GM12878 (cell line): ENCODE measurements around the gene PEF1. TPM values are rescaled to one million over a fixed set of nuclear protein-coding genes. Genes with fewer than 3 reads are reported as not detected.

Experiments
- ATAC-seq: fragments of 200-7000 bp; cut with Tn5 transposase; 3 replicates; pipeline ENCODE4 v1.9.1; 2020; ENCODE audit warnings: mild to moderate bottlenecking, moderate library complexity
- BruUV-seq: library from RNA; stranded (reverse); fragments of 400-500 nt; replicated peaks from 2 replicates; lab custom pipeline; 2021; lab: Mats Ljungman, UMichigan
- CTCF ChIA-PET: fragments of 300-600 bp; sonication (Branson Sonifier 250); formaldehyde crosslinking; extraction: SDS; loops from one replicate; lab custom pipeline; 2021; ENCODE audit warnings: inconsistent platforms; lab: Yijun Ruan, JAX
- POLR2A ChIA-PET: fragments of 350-600 bp; formaldehyde crosslinking; extraction: SDS; loops from one replicate; lab custom pipeline; 2021; ENCODE audit warnings: inconsistent platforms; lab: Charles Lee
- RAD21 ChIA-PET: fragments of 300-600 bp; sonication (Branson Sonifier 250); formaldehyde crosslinking; loops from one replicate; lab custom pipeline; 2023; ENCODE audit warnings: antibody characterized with exemption; ENCODE audit not compliant: unreplicated experiment; lab: Charles Lee
- SMC1A ChIA-PET: fragments of 300-600 bp; sonication (Branson Sonifier 250); formaldehyde crosslinking; loops from one replicate; lab custom pipeline; 2023; ENCODE audit not compliant: unreplicated experiment, uncharacterized antibody; lab: Charles Lee
- DNase-seq: peaks from one replicate; pipeline ENCODE4 v3.0.0-alpha.2; 2011; ENCODE audit warnings: low read depth, low spot score
- FAIRE-seq: peaks from 3 replicates; lab custom pipeline; 2011; peaks lifted over from hg19 to GRCh38; lab: Jason Lieb, UNC
- H2AFZ ChIP-seq: 2 replicates; pipeline ENCODE4 v1.6.0; 2011; ENCODE audit warnings: low read depth, low read length, control low read depth; ENCODE audit not compliant: control insufficient read depth
- H3K27ac ChIP-seq: 2 replicates; pipeline ENCODE4 v1.5.1; 2011; ENCODE audit warnings: control low read depth; ENCODE audit not compliant: control insufficient read depth, insufficient read depth
- H3K27me3 ChIP-seq, 2 experiments: replicated peaks in 1 of 2; 2 replicates each; pipeline versions ENCODE4 v1.6.0 to v1.6.1; 2011; ENCODE audit warnings: low read length in 1 of 2; ENCODE audit not compliant: control insufficient read depth in 2 of 2, insufficient read depth in 2 of 2
- H3K36me3 ChIP-seq, 2 experiments: 2 replicates each; pipeline ENCODE4 v1.5.1; 2011; ENCODE audit warnings: low read length in 1 of 2; ENCODE audit not compliant: control insufficient read depth in 2 of 2, insufficient read depth in 2 of 2
- H3K4me1 ChIP-seq: 2 replicates; pipeline ENCODE4 v1.6.1; 2011; ENCODE audit warnings: mild to moderate bottlenecking, low read length, moderate library complexity, mixed read lengths; ENCODE audit not compliant: control insufficient read depth, insufficient read depth
- H3K4me2 ChIP-seq: 2 replicates; pipeline ENCODE4 v1.6.0; 2011; ENCODE audit warnings: control low read depth; ENCODE audit not compliant: control insufficient read depth, insufficient read depth
- H3K4me3 ChIP-seq: fragments of 200-600 bp; sonication (generic); 2 replicates; pipeline ENCODE4 v1.5.1; 2016
- H3K79me2 ChIP-seq: 2 replicates; pipeline ENCODE4 v1.6.0; 2011; ENCODE audit warnings: low read length; ENCODE audit not compliant: control insufficient read depth, insufficient read depth
- H3K9ac ChIP-seq: 2 replicates; pipeline ENCODE4 v1.8.0; 2011; ENCODE audit warnings: low read length, control low read depth, mixed read lengths; ENCODE audit not compliant: control insufficient read depth, insufficient read depth
- H3K9me3 ChIP-seq: replicated peaks from 3 replicates; pipeline ENCODE4 v1.5.1; 2011; ENCODE audit warnings: mild to moderate bottlenecking, low read length; ENCODE audit not compliant: control insufficient read depth, insufficient read depth
- H4K20me1 ChIP-seq: 2 replicates; pipeline ENCODE4 v1.6.0; 2011; ENCODE audit not compliant: control insufficient read depth, insufficient read depth
- CHD4 ChIP-seq: fragments of 200-600 bp; sonication (generic); IDR thresholded peaks from 2 replicates; pipeline ENCODE4 v1.6.1; 2016; ENCODE audit warnings: mild to moderate bottlenecking
- EZH2 ChIP-seq: IDR thresholded peaks from 2 replicates; pipeline ENCODE4 v1.6.1; 2012; ENCODE audit warnings: low read depth, mild to moderate bottlenecking, control low read depth, inconsistent platforms, low read length, borderline replicate concordance; ENCODE audit not compliant: control insufficient read depth
- FOS ChIP-seq: IDR thresholded peaks from 3 replicates; pipeline ENCODE4 v1.6.1; 2011; ENCODE audit warnings: borderline replicate concordance; ENCODE audit not compliant: insufficient read length; ENCODE audit errors: extremely low read depth
- IKZF1 ChIP-seq: fragments of 450-650 bp; conservative IDR thresholded peaks from 2 replicates; pipeline ENCODE4 v1.6.1; 2017; ENCODE audit warnings: antibody characterized with exemption, mild to moderate bottlenecking
- IRF4 ChIP-seq: IDR thresholded peaks from 2 replicates; pipeline ENCODE4 v1.6.1; 2011; ENCODE audit warnings: low read depth, low read length
- KAT2A ChIP-seq: conservative IDR thresholded peaks from 2 replicates; pipeline ENCODE4 v1.6.1; 2011; ENCODE audit warnings: low read depth, low read length; ENCODE audit not compliant: control insufficient read depth
- LARP7 ChIP-seq: fragments of 450-650 bp; IDR thresholded peaks from 2 replicates; pipeline ENCODE4 v1.6.1; 2017; ENCODE audit warnings: mild to moderate bottlenecking
- MYB ChIP-seq: fragments of 150-350 bp; IDR thresholded peaks from 2 replicates; pipeline ENCODE4 v1.6.1; 2014; ENCODE audit warnings: mild to moderate bottlenecking, low read depth, low read length, borderline replicate concordance
- PKNOX1 ChIP-seq: fragments of 450-650 bp; IDR thresholded peaks from 2 replicates; pipeline ENCODE4 v1.6.1; 2016; ENCODE audit warnings: mild to moderate bottlenecking
- POLR2AphosphoS5 ChIP-seq: IDR thresholded peaks from 2 replicates; pipeline ENCODE4 v1.6.1; 2011; ENCODE audit warnings: mild to moderate bottlenecking, low read length, inconsistent platforms
- RCOR1 ChIP-seq: conservative IDR thresholded peaks from 2 replicates; pipeline ENCODE4 v1.6.1; 2012; ENCODE audit warnings: low read depth, low read length, improper control_type of control experiment
- RELB ChIP-seq: fragments of 450-650 bp; IDR thresholded peaks from 2 replicates; pipeline ENCODE4 v1.6.1; 2017; ENCODE audit warnings: low read depth, mild to moderate bottlenecking, moderate library complexity
- RUNX3 ChIP-seq: IDR thresholded peaks from 2 replicates; pipeline ENCODE4 v1.6.1; 2012; ENCODE audit warnings: low read length, inconsistent platforms
- SMC3 ChIP-seq: IDR thresholded peaks from 2 replicates; pipeline ENCODE4 v1.6.1; 2011; ENCODE audit warnings: low read length, improper control_type of control experiment, borderline replicate concordance
- TCF12 ChIP-seq: IDR thresholded peaks from 2 replicates; pipeline ENCODE4 v1.6.1; 2011; ENCODE audit warnings: low read depth, mild to moderate bottlenecking, low read length
- ZNF207 ChIP-seq: fragments of 450-650 bp; IDR thresholded peaks from 2 replicates; pipeline ENCODE4 v1.6.1; 2014; ENCODE audit warnings: antibody characterized with exemption, mild to moderate bottlenecking, borderline replicate concordance
- ZNF274 ChIP-seq: IDR thresholded peaks from one replicate; pipeline ENCODE4 v1.8.0; 2011; ENCODE audit not compliant: insufficient read length, insufficient read depth
- ZNF622 ChIP-seq: fragments of 450-650 bp; IDR thresholded peaks from 2 replicates; pipeline ENCODE4 v1.6.1; 2017; ENCODE audit warnings: mild to moderate bottlenecking, inconsistent platforms
- WGBS: methylation state at CpG from one replicate; pipeline ENCODE4 v1.1.6; 2016; ENCODE audit warnings: low lambda C conversion rate; ENCODE audit not compliant: insufficient replicate concordance, insufficient coverage; ENCODE audit errors: missing lambda C conversion rate; 5-methylcytosine and 5-hydroxymethylcytosine counted together
- in situ Hi-C: fragments of 300-500 bp; cut with MboI; formaldehyde crosslinking; loops from 9 replicates; pipeline ENCODE4 v1.14.3; 2018; ENCODE audit warnings: mixed read lengths
- intact Hi-C: fragments of 100-400 bp; cut with micrococcal nuclease; formaldehyde crosslinking; loops from one replicate; pipeline ENCODE4 v1.14.2; 2022; ENCODE audit not compliant: unreplicated experiment
- polyA plus RNA-seq, 11 experiments: library from polyadenylated mRNA; depleted of rRNA in 4 of 11; unstranded in 6 of 11; stranded (reverse) in 5 of 11; fragments of >200 nt; fragmentation: Nextera tagmentation in 4 of 11; fragmentation: Illumina TruSeq in 1 of 11; extraction: Ambion mirVana in 4 of 11; extraction: Trizol in 1 of 11; gene quantifications; 1 replicate in 1 of 11; 2 replicates in 10 of 11; pipeline versions ENCODE4 v1.2.1 to v1.2.3, GENCODE V29; 2011 to 2016; ENCODE audit warnings: inconsistent platforms in 2 of 11, missing spikeins in 2 of 11, low read depth in 1 of 11
- total RNA-seq, 4 experiments: library from RNA; depleted of rRNA in 3 of 4; stranded (reverse); fragments of >200 nt in 3 of 4; fragmentation: Illumina TruSeq in 1 of 4; extraction: Trizol in 1 of 4; gene quantifications; 2 replicates each; pipeline versions ENCODE4 v1.2.1 to v1.2.3, GENCODE V29; 2013 to 2021
- TF ChIP-seq, protein P1 (sequence below): fragments of 150-350 bp; IDR thresholded peaks from 2 replicates; pipeline ENCODE4 v1.6.1; 2014; ENCODE audit warnings: mild to moderate bottlenecking, low read depth, low read length

The PEF1 gene
- total and polyA plus RNA-seq, 10 of the 15 experiments (the other 5 are each of a cell fraction or from before 2014, with no cell fraction given), result 27.1 to 107 (median 79.0) TPM

DNA sequence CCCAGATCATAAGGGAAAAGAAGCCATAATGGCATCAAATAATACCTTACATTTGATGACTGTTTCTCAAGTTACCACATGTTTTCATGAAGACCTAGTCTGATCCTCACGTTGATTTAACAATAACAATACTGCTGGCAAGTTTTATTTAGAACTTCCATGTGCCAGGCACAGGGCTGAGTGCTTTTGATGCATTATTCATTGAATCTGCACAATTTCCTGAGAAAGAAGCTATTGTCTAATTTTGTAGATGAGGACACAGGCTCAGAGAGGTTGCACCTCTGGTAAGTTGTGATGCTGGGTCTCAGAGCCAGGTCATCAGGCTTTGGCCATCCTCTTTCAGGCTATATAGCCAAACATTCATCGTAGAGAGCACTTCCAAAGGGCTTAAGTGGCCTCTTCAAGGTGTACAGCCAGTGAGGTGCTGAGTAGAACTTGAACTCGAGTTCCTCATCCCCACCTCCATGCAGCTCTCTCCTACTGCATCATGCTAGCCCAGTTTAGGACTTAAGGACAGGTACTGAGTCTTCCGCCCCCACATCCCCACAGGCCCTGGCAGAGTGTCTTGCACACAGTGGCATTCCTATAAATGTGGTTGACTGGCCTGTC, 8.3 kb upstream of the PEF1 start:
- DNase-seq, result no peak
- intact Hi-C loops, result no loop called here
- Histone ChIP-seq H3K27me3 (no peaks in the 10 kb centered on the region; a peak in 1 of 4 replicates), H3K4me2 (no peak overlapping the region), H2AFZ (no peak overlapping the region)
- whole genome bisulfite sequencing, result 23% methylated on average over 4 of the region's 4 CpGs
- TF ChIP-seq IKZF1 (no peak), RCOR1 (no peak), TCF12 (no peak), RUNX3 (no peak), EZH2 (no peak), RELB (no peak), ZNF274 (no peak), KAT2A (no peak), ZNF622 (no peak), MYB (no peak), PKNOX1 (no peak), IRF4 (no peak), FOS (no peak), SMC3 (no peak), CHD4 (no peak), ZNF207 (no peak), LARP7 (no peak), POLR2AphosphoS5 (no peak)
- TF ChIP-seq, protein P1, sequence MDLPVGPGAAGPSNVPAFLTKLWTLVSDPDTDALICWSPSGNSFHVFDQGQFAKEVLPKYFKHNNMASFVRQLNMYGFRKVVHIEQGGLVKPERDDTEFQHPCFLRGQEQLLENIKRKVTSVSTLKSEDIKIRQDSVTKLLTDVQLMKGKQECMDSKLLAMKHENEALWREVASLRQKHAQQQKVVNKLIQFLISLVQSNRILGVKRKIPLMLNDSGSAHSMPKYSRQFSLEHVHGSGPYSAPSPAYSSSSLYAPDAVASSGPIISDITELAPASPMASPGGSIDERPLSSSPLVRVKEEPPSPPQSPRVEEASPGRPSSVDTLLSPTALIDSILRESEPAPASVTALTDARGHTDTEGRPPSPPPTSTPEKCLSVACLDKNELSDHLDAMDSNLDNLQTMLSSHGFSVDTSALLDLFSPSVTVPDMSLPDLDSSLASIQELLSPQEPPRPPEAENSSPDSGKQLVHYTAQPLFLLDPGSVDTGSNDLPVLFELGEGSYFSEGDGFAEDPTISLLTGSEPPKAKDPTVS, result no peak
- TF ChIP-seq, all 136 proteins: peak for 0
- in situ Hi-C loops, result no loop called here
- ChIA-PET POLR2A (interaction anchor here (0.7 kb wide), 1 partner anchor 387 kb away, joined by 3 read pairs; no protein-coding TSS in a partner anchor), RAD21 (no interaction called here), SMC1A (no interaction called here), CTCF (interaction anchor here (0.5 to 2.6 kb wide), 4 partner anchors 12 to 178 kb away, joined by 3 to 10 read pairs (median 4); no protein-coding TSS in a partner anchor)
- H4K20me1 ChIP-seq, result no peaks in the 10 kb centered on the region
- ATAC-seq, result no peak
- no TSS peak for BruUV-seq
- no peak overlapping the region for H3K9ac ChIP-seq
- H3K36me3 ChIP-seq, result no peaks in the 10 kb centered on the region
- no peaks in the 10 kb centered on the region for H3K9me3 ChIP-seq
- no peak overlapping the region for H3K27ac ChIP-seq
- H3K4me3 ChIP-seq, result no peak overlapping the region
- no peaks in the 10 kb centered on the region for H3K4me1 ChIP-seq
- H3K79me2 ChIP-seq, result no peaks in the 10 kb centered on the region
- no peak for FAIRE-seq
